Smooth muscle cell (in vitro differentiated cells): ENCODE results near the gene TMEM266. TPM values are rescaled to one million over a fixed set of nuclear protein-coding genes. Genes with fewer than 3 reads are reported as not detected.
A peak's percentile ranks its signal among the peaks of the same experiment; 100 is the strongest.

ENCODE experiments used
- DNase-seq: peaks from one replicate; lab custom pipeline; 2025; ENCODE audit not compliant: unreplicated experiment; lab: John Stamatoyannopoulos, UW
- H2AFZ ChIP-seq: fragments of 200-600 bp; sonication (generic); 2 replicates; pipeline ENCODE4 v1.6.0; 2016; ENCODE audit warnings: antibody characterized with exemption, low read depth, mild to moderate bottlenecking
- H3F3A ChIP-seq: fragments of 200-600 bp; sonication (generic); 2 replicates; pipeline ENCODE4 v1.6.0; 2017; ENCODE audit warnings: antibody characterized with exemption, low read depth
- H3K27ac ChIP-seq: fragments of 200-600 bp; sonication (generic); 2 replicates; pipeline ENCODE4 v1.5.1; 2016; ENCODE audit warnings: low read depth, mild to moderate bottlenecking
- H3K27me3 ChIP-seq: fragments of 200-600 bp; sonication (generic); 2 replicates; pipeline ENCODE4 v1.6.1; 2016; ENCODE audit warnings: low read depth, mild to moderate bottlenecking
- H3K36me3 ChIP-seq: fragments of 200-600 bp; sonication (generic); 2 replicates; pipeline ENCODE4 v1.5.1; 2016; ENCODE audit warnings: low read depth
- H3K4me1 ChIP-seq: fragments of 200-600 bp; sonication (generic); 2 replicates; pipeline ENCODE4 v1.5.1; 2016; ENCODE audit warnings: low read depth
- H3K4me2 ChIP-seq: fragments of 200-600 bp; sonication (generic); 2 replicates; pipeline ENCODE4 v1.6.0; 2016; ENCODE audit warnings: mild to moderate bottlenecking
- H3K4me3 ChIP-seq: fragments of 200-600 bp; sonication (generic); 2 replicates; pipeline ENCODE4 v1.5.1; 2016; ENCODE audit warnings: mild to moderate bottlenecking
- H3K79me2 ChIP-seq: fragments of 200-600 bp; sonication (generic); 2 replicates; pipeline ENCODE4 v1.6.0; 2016; ENCODE audit warnings: low read depth, mild to moderate bottlenecking
- H3K9ac ChIP-seq: fragments of 200-600 bp; sonication (generic); 2 replicates; pipeline ENCODE4 v1.6.0; 2016; ENCODE audit warnings: low read depth
- H3K9me3 ChIP-seq: fragments of 200-600 bp; sonication (generic); replicated peaks from 2 replicates; pipeline ENCODE4 v1.5.1; 2016; ENCODE audit warnings: low read depth
- H4K20me1 ChIP-seq: fragments of 200-600 bp; sonication (generic); 2 replicates; pipeline ENCODE4 v1.6.0; 2016; ENCODE audit warnings: low read depth
- CTCF ChIP-seq: fragments of 200-600 bp; sonication (generic); IDR thresholded peaks from 2 replicates; pipeline ENCODE4 v1.5.1; 2017; ENCODE audit warnings: borderline replicate concordance, mild to moderate bottlenecking, antibody characterized with exemption; ENCODE audit not compliant: insufficient read depth, poor library complexity, severe bottlenecking
- WGBS: methylation state at CpG from one replicate; pipeline ENCODE4 v1.1.7; 2016; ENCODE audit warnings: low lambda C conversion rate; 5-methylcytosine and 5-hydroxymethylcytosine counted together
- polyA plus RNA-seq: library from polyadenylated mRNA; unstranded; fragments of >200 nt; fragmentation: Nextera tagmentation; extraction: Ambion mirVana; gene quantifications from 2 replicates; pipeline ENCODE4 v1.2.1, GENCODE V29; 2016
- total RNA-seq: library from RNA; depleted of rRNA; stranded (reverse); fragments of >200 nt; gene quantifications from 2 replicates; pipeline ENCODE4 v1.2.3, GENCODE V29; 2014

TMEM266 gene
- total and polyA plus RNA-seq, 2 experiments from 2014 or later = 0.27 TPM; not detected in 1

- Histone ChIP-seq H3K4me2 (no peak overlapping the region), H3K4me1 (no peaks in the 10 kb centered on the region), H3K27me3 (peaks cover 4% of the 10 kb centered on the region), H3K9me3 (no peaks in the 10 kb centered on the region), H3K4me3 (no peak overlapping the region), H3K27ac (no peak overlapping the region), H4K20me1 (no peaks in the 10 kb centered on the region), H3F3A (no peaks in the 10 kb centered on the region), H3K79me2 (no peaks in the 10 kb centered on the region), H2AFZ (no peak overlapping the region), H3K36me3 (no peaks in the 10 kb centered on the region), H3K9ac (no peak overlapping the region)
- no peak for TF ChIP-seq CTCF
- WGBS = 100% methylated on average over 1 of the region's 1 CpG
- no peak for DNase-seq
Observed at GRCh38 chr15:76134537-76134936, 74.8 kb downstream of the TMEM266 start.

- H3K9ac ChIP-seq = no peak overlapping the region
- H3K4me2 ChIP-seq = no peak overlapping the region
- H3K4me3 ChIP-seq = no peak overlapping the region
- no peaks in the 10 kb centered on the region for H3K36me3 ChIP-seq
- peaks cover 4% of the 10 kb centered on the region for H3K27me3 ChIP-seq
- no peak for TF ChIP-seq CTCF
- no peaks in the 10 kb centered on the region for H3K79me2 ChIP-seq
- no peaks in the 10 kb centered on the region for H4K20me1 ChIP-seq
- WGBS = 91% methylated on average over 2 of the region's 2 CpGs
- H3F3A ChIP-seq = no peaks in the 10 kb centered on the region
- H2AFZ ChIP-seq = no peak overlapping the region
- H3K4me1 ChIP-seq = no peaks in the 10 kb centered on the region
- no peaks in the 10 kb centered on the region for H3K9me3 ChIP-seq
- DNase-seq = no peak
- no peak overlapping the region for H3K27ac ChIP-seq
Observed at GRCh38 chr15:76135516-76135915, 75.7 kb downstream of the TMEM266 start.

- no peak overlapping the region for H2AFZ ChIP-seq
- TF ChIP-seq CTCF = no peak
- WGBS = 77% methylated on average over 5 of the region's 5 CpGs
Observed at GRCh38 chr15:76138436-76138835, 78.7 kb downstream of the TMEM266 start.

GRCh38 chr15:76139368-76140073, 79.7 kb downstream of the TMEM266 start:
- H3F3A ChIP-seq = no peaks in the 10 kb centered on the region
- H3K9me3 ChIP-seq = no peaks in the 10 kb centered on the region
- no peaks in the 10 kb centered on the region for H3K4me1 ChIP-seq
- peak; percentile 27 for DNase-seq
- peak overlapping the region; percentile 36 for H2AFZ ChIP-seq
- peak; percentile 88 for TF ChIP-seq CTCF
- no peak overlapping the region for H3K9ac ChIP-seq
- no peaks in the 10 kb centered on the region for H3K79me2 ChIP-seq
- no peak overlapping the region for H3K4me3 ChIP-seq
- H3K27me3 ChIP-seq = no peaks in the 10 kb centered on the region
- no peak overlapping the region for H3K27ac ChIP-seq
- H3K4me2 ChIP-seq = no peak overlapping the region
- WGBS = 27% methylated on average over 16 of the region's 16 CpGs
- H3K36me3 ChIP-seq = no peaks in the 10 kb centered on the region
- no peaks in the 10 kb centered on the region for H4K20me1 ChIP-seq

More at GRCh38 chr15:76138436-76138835, 78.7 kb downstream of the TMEM266 start:
- no peaks in the 10 kb centered on the region for H3K36me3 ChIP-seq
- no peaks in the 10 kb centered on the region for H3K27me3 ChIP-seq
- H3K9ac ChIP-seq = no peak overlapping the region
- H4K20me1 ChIP-seq = no peaks in the 10 kb centered on the region
- H3K27ac ChIP-seq = no peak overlapping the region
- DNase-seq = no peak
- no peak overlapping the region for H3K4me3 ChIP-seq
- H3K4me1 ChIP-seq = no peaks in the 10 kb centered on the region
- H3F3A ChIP-seq = no peaks in the 10 kb centered on the region
- H3K79me2 ChIP-seq = no peaks in the 10 kb centered on the region
- H3K9me3 ChIP-seq = no peaks in the 10 kb centered on the region
- H3K4me2 ChIP-seq = no peak overlapping the region
